ENCODE results near the gene PKP4.

PKP4 gene

GRCh38 chr2:158722266-158723105 lies 265.7 kb downstream of the PKP4 start:
- CTCF ChIA-PET = no interaction called here
- TF ChIP-seq SP1 (IDR thresholded peaks at IDR 0.05) (no peak), FOXK2 (IDR thresholded peaks at IDR 0.05) (no peak), L3MBTL2 (conservative IDR thresholded peaks at IDR 0.05) (no peak), SUZ12 (IDR thresholded peaks at IDR 0.05) (no peak), ELF4 (IDR thresholded peaks at IDR 0.05) (no peak), PKNOX1 (IDR thresholded peaks at IDR 0.05) (no peak), LEF1 (IDR thresholded peaks at IDR 0.05; ENCODE audit: borderline replicate concordance) (no peak), HDGF (IDR thresholded peaks at IDR 0.05; ENCODE audit: borderline replicate concordance) (no peak)
- POLR2A ChIA-PET = no interaction called here
- no peak for DNase-seq (ENCODE audit: extremely low spot score)

- ChIA-PET POLR2A (no interaction called here), CTCF (interaction anchor here (1.3 to 1.7 kb wide), 3 partner anchors 10 to 13 kb away, joined by 4 to 9 read pairs (median 7); no protein-coding TSS in a partner anchor)
- no peak for TF ChIP-seq CTBP1 (IDR thresholded peaks at IDR 0.05; ENCODE audit: borderline replicate concordance)
- no peak for TF ChIP-seq FOXK2 (IDR thresholded peaks at IDR 0.05)
- no peak for TF ChIP-seq ARNT (IDR thresholded peaks at IDR 0.05)
- no peak for TF ChIP-seq BHLHE40 (IDR thresholded peaks at IDR 0.05; ENCODE audit: borderline replicate concordance)
- no peak for TF ChIP-seq L3MBTL2 (conservative IDR thresholded peaks at IDR 0.05)
- no peak for TF ChIP-seq FOXA1 (IDR thresholded peaks at IDR 0.05)
- no peak for TF ChIP-seq TARDBP (IDR thresholded peaks at IDR 0.05)
- TF ChIP-seq HDGF (IDR thresholded peaks at IDR 0.05; ENCODE audit: borderline replicate concordance) = no peak
- no peak for TF ChIP-seq SUZ12 (IDR thresholded peaks at IDR 0.05)
- TF ChIP-seq PKNOX1 (IDR thresholded peaks at IDR 0.05) = no peak
- no peak for TF ChIP-seq NFRKB (IDR thresholded peaks at IDR 0.05)
- TF ChIP-seq ZNF384 (IDR thresholded peaks at IDR 0.05) = no peak
- TF ChIP-seq LEF1 (IDR thresholded peaks at IDR 0.05; ENCODE audit: borderline replicate concordance) = no peak
- no peak for TF ChIP-seq SP1 (IDR thresholded peaks at IDR 0.05)
- TF ChIP-seq ELF4 (IDR thresholded peaks at IDR 0.05) = no peak
- no peak for DNase-seq (ENCODE audit: extremely low spot score)
Observed at GRCh38 chr2:158723181-158723838, 266.6 kb downstream of the PKP4 start.

GRCh38 chr2:158723921-158724802 lies 267.4 kb downstream of the PKP4 start:
- ChIA-PET POLR2A (no interaction called here), CTCF (interaction anchor here (0.8 to 1.7 kb wide), 6 partner anchors 9 to 31 kb away, joined by 4 to 10 read pairs (median 6); no protein-coding TSS in a partner anchor)
- TF ChIP-seq NFRKB (IDR thresholded peaks at IDR 0.05) (no peak), FOXM1 (IDR thresholded peaks at IDR 0.05; ENCODE audit: borderline replicate concordance) (no peak), HDGF (IDR thresholded peaks at IDR 0.05; ENCODE audit: borderline replicate concordance) (no peak), FOXA1 (IDR thresholded peaks at IDR 0.05) (no peak)
- DNase-seq (ENCODE audit: extremely low spot score) = peak; percentile 56

- CTCF ChIA-PET = interaction anchor here (0.8 to 2.6 kb wide), 6 partner anchors 9 to 30 kb away, joined by 4 to 10 read pairs (median 7); no protein-coding TSS in a partner anchor
- POLR2A ChIA-PET = no interaction called here
- no peak for DNase-seq (ENCODE audit: extremely low spot score)
- no peak for TF ChIP-seq SP1 (IDR thresholded peaks at IDR 0.05)
- no peak for TF ChIP-seq NFRKB (IDR thresholded peaks at IDR 0.05)
- no peak for TF ChIP-seq FOXM1 (IDR thresholded peaks at IDR 0.05; ENCODE audit: borderline replicate concordance)
- no peak for TF ChIP-seq LEF1 (IDR thresholded peaks at IDR 0.05; ENCODE audit: borderline replicate concordance)
- no peak for TF ChIP-seq FOXK2 (IDR thresholded peaks at IDR 0.05)
- TF ChIP-seq BHLHE40 (IDR thresholded peaks at IDR 0.05; ENCODE audit: borderline replicate concordance) = no peak
- TF ChIP-seq FOXA1 (IDR thresholded peaks at IDR 0.05) = no peak
- TF ChIP-seq ELF4 (IDR thresholded peaks at IDR 0.05) = no peak
Observed at GRCh38 chr2:158724803-158725381, 268.1 kb downstream of the PKP4 start.

- TF ChIP-seq ZNF384 (IDR thresholded peaks at IDR 0.05) (no peak), NFRKB (IDR thresholded peaks at IDR 0.05) (no peak), ELF4 (IDR thresholded peaks at IDR 0.05) (no peak), FOXK2 (IDR thresholded peaks at IDR 0.05) (no peak)
- CTCF ChIA-PET = interaction anchor here (1.7 to 2.6 kb wide), 2 partner anchors 20 to 28 kb away, joined by 7 to 10 read pairs; no protein-coding TSS in a partner anchor
- POLR2A ChIA-PET = no interaction called here
- no peak for DNase-seq (ENCODE audit: extremely low spot score)
Observed at GRCh38 chr2:158725441-158725891, 268.7 kb downstream of the PKP4 start.
